ENCODE measurements around the gene DNAJC10. TPM values are rescaled to one million over a fixed set of nuclear protein-coding genes. Genes with fewer than 3 reads are reported as not detected.

DNAJC10 gene
- total RNA-seq, 2 experiments from 2014 or later: 117 to 227 TPM

GRCh38 chr2:182694189-182694588 is 21.9 kb upstream of the DNAJC10 start:
- BruUV-seq (replicated peaks): no TSS peak
- Histone ChIP-seq H3K36me3 (ENCODE audit: insufficient read depth, low read length) (no peaks in the 10 kb centered on the region), H3K4me3 (ENCODE audit: low read depth, low read length, poor library complexity, severe bottlenecking) (no peak overlapping the region), H3K4me1 (ENCODE audit: insufficient read depth, low read length, poor library complexity, severe bottlenecking) (no peaks in the 10 kb centered on the region), H3K4me2 (ENCODE audit: low read length) (no peak overlapping the region), H3K79me2 (ENCODE audit: insufficient read depth, low read depth, low read length) (no peaks in the 10 kb centered on the region), H3K9me3 (ENCODE audit: low read length) (no peaks in the 10 kb centered on the region), H2AFZ (ENCODE audit: low read length) (no peak overlapping the region), H3K27ac (ENCODE audit: low read depth, low read length, poor library complexity, severe bottlenecking) (no peak overlapping the region), H4K20me1 (ENCODE audit: insufficient read depth, low read length) (no peaks in the 10 kb centered on the region), H3K9me2 (ENCODE audit: insufficient read depth, low read length) (no peaks in the 10 kb centered on the region)
- intact Hi-C loops (cut with micrococcal nuclease; ENCODE audit: unreplicated experiment): no loop called here
- DNase-seq (ENCODE audit: low spot score): no peak
- ChIA-PET POLR2A (no interaction called here), CTCF (ENCODE audit: unreplicated experiment) (no interaction called here)
- no peak for TF ChIP-seq CTCF (conservative IDR thresholded peaks at IDR 0.05; ENCODE audit: low read length)
- no peak for TF ChIP-seq EZH2phosphoT487 (IDR thresholded peaks at IDR 0.05; ENCODE audit: borderline replicate concordance, low read depth, low read length)

GRCh38 chr2:182695776-182696175 is 20.3 kb upstream of the DNAJC10 start:
- no peak overlapping the region for H2AFZ ChIP-seq (ENCODE audit: low read length)
- H3K4me2 ChIP-seq (ENCODE audit: low read length): no peak overlapping the region
- no TSS peak for BruUV-seq (replicated peaks)
- H3K4me1 ChIP-seq (ENCODE audit: insufficient read depth, low read length, poor library complexity, severe bottlenecking): no peaks in the 10 kb centered on the region
- no peaks in the 10 kb centered on the region for H4K20me1 ChIP-seq (ENCODE audit: insufficient read depth, low read length)
- no peaks in the 10 kb centered on the region for H3K36me3 ChIP-seq (ENCODE audit: insufficient read depth, low read length)
- no peaks in the 10 kb centered on the region for H3K79me2 ChIP-seq (ENCODE audit: insufficient read depth, low read depth, low read length)
- no peaks in the 10 kb centered on the region for H3K9me2 ChIP-seq (ENCODE audit: insufficient read depth, low read length)
- no peak for TF ChIP-seq EZH2phosphoT487 (IDR thresholded peaks at IDR 0.05; ENCODE audit: borderline replicate concordance, low read depth, low read length)
- TF ChIP-seq CTCF (conservative IDR thresholded peaks at IDR 0.05; ENCODE audit: low read length): no peak
- no peak for DNase-seq (ENCODE audit: low spot score)
- intact Hi-C loops (cut with micrococcal nuclease; ENCODE audit: unreplicated experiment): no loop called here
- CTCF ChIA-PET (ENCODE audit: unreplicated experiment): no interaction called here
- no peak overlapping the region for H3K27ac ChIP-seq (ENCODE audit: low read depth, low read length, poor library complexity, severe bottlenecking)
- no peaks in the 10 kb centered on the region for H3K9me3 ChIP-seq (ENCODE audit: low read length)
- POLR2A ChIA-PET: no interaction called here
- H3K4me3 ChIP-seq (ENCODE audit: low read depth, low read length, poor library complexity, severe bottlenecking): no peak overlapping the region

- no peak for TF ChIP-seq EZH2phosphoT487 (IDR thresholded peaks at IDR 0.05; ENCODE audit: borderline replicate concordance, low read depth, low read length)
- no peak for TF ChIP-seq CTCF (conservative IDR thresholded peaks at IDR 0.05; ENCODE audit: low read length)
- POLR2A ChIA-PET: interaction anchor here (0.6 kb wide), 1 partner anchor 20 kb away, joined by 5 read pairs; no protein-coding TSS in a partner anchor
Observed at GRCh38 chr2:182698671-182699070, 17.4 kb upstream of the DNAJC10 start.

More at GRCh38 chr2:182698671-182699070, 17.4 kb upstream of the DNAJC10 start:
- no peaks in the 10 kb centered on the region for H3K36me3 ChIP-seq (ENCODE audit: insufficient read depth, low read length)
- no peaks in the 10 kb centered on the region for H3K4me1 ChIP-seq (ENCODE audit: insufficient read depth, low read length, poor library complexity, severe bottlenecking)
- intact Hi-C loops (cut with micrococcal nuclease; ENCODE audit: unreplicated experiment): no loop called here
- CTCF ChIA-PET (ENCODE audit: unreplicated experiment): no interaction called here
- BruUV-seq (replicated peaks): no TSS peak
- H3K4me2 ChIP-seq (ENCODE audit: low read length): no peak overlapping the region
- no peak for DNase-seq (ENCODE audit: low spot score)
- no peaks in the 10 kb centered on the region for H3K9me2 ChIP-seq (ENCODE audit: insufficient read depth, low read length)
- no peak overlapping the region for H3K27ac ChIP-seq (ENCODE audit: low read depth, low read length, poor library complexity, severe bottlenecking)
- H3K4me3 ChIP-seq (ENCODE audit: low read depth, low read length, poor library complexity, severe bottlenecking): no peak overlapping the region
- no peak overlapping the region for H2AFZ ChIP-seq (ENCODE audit: low read length)
- H4K20me1 ChIP-seq (ENCODE audit: insufficient read depth, low read length): no peaks in the 10 kb centered on the region
- no peaks in the 10 kb centered on the region for H3K9me3 ChIP-seq (ENCODE audit: low read length)
- H3K79me2 ChIP-seq (ENCODE audit: insufficient read depth, low read depth, low read length): no peaks in the 10 kb centered on the region
